ENCODE results near the gene FOXP1. TPM values are rescaled to one million over a fixed set of nuclear protein-coding genes. Genes with fewer than 3 reads are reported as not detected.

FOXP1 gene
- total RNA-seq, 1 experiment from 2014 or later, result 334 TPM

GRCh38 chr3:71035314-71035713, 548.2 kb downstream of the FOXP1 start:
- Histone ChIP-seq H3K4me3 (ENCODE audit: low read length) (no peak overlapping the region), H3K4me2 (ENCODE audit: low read depth, low read length, poor library complexity, severe bottlenecking) (no peak overlapping the region), H3K9me3 (ENCODE audit: low read length) (no peaks in the 10 kb centered on the region), H4K20me1 (ENCODE audit: insufficient read depth, low read depth, low read length) (peaks cover 8% of the 10 kb centered on the region; the same call in 1 of the 2 replicates), H3K27me3 (ENCODE audit: low read length) (no peaks in the 10 kb centered on the region), H3K27ac (ENCODE audit: low read length) (no peak overlapping the region; the same call in 1 of the 2 replicates), H3K9me2 (replicated peaks; ENCODE audit: insufficient read depth, low read length) (no peaks in the 10 kb centered on the region), H3K9ac (ENCODE audit: low read length) (no peak overlapping the region), H2AFZ (ENCODE audit: low read length) (no peak overlapping the region), H3K79me2 (ENCODE audit: low read length) (peaks cover 94% of the 10 kb centered on the region), H3K4me1 (ENCODE audit: low read length) (peaks cover 3% of the 10 kb centered on the region), H3K36me3 (ENCODE audit: insufficient read depth, low read length) (peaks cover 57% of the 10 kb centered on the region; the same call in 1 of the 2 replicates)
- no peak for DNase-seq

GRCh38 chr3:71033681-71034220, 549.8 kb downstream of the FOXP1 start:
- H3K27me3 ChIP-seq (ENCODE audit: low read length), result no peaks in the 10 kb centered on the region

DNA sequence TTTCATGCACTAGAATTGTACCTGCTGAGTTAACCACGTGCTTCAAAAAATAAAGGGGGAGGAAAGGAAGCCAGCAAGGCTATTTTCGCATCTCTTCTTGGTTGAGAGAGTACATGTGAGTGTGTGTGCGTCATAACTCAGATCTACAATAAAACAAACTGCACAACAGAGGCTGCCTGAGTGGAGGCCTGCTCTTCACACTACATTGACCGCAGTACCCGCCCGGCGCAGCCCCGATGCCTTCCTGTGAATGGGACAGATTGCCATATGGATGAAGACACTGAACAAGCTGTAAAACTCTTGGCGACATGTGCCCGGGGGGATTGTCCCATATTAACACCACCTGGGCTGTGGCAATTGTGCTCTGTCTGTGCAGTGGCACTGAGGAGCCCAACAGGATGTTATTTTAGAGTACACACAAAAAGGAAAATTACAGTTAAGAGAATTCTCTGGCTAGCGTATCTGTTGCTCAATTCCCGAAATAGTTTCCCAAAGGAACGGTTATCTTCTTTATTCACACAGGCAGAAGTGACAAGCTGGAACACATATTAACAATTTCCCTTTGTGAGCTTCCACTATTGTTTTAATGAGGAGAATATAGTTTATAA, 551.5 kb downstream of the FOXP1 start:
- Histone ChIP-seq H3K4me3 (ENCODE audit: low read length) (no peak overlapping the region), H3K4me2 (ENCODE audit: low read depth, low read length, poor library complexity, severe bottlenecking) (no peak overlapping the region), H3K4me1 (ENCODE audit: low read length) (peaks cover 3% of the 10 kb centered on the region), H3K9ac (ENCODE audit: low read length) (no peak overlapping the region), H4K20me1 (ENCODE audit: insufficient read depth, low read depth, low read length) (peaks cover 3% of the 10 kb centered on the region; the same call in 1 of the 2 replicates), H3K36me3 (ENCODE audit: insufficient read depth, low read length) (peaks cover 38% of the 10 kb centered on the region; the same call in 1 of the 2 replicates), H3K9me2 (replicated peaks; ENCODE audit: insufficient read depth, low read length) (no peaks in the 10 kb centered on the region), H3K79me2 (ENCODE audit: low read length) (peaks cover 89% of the 10 kb centered on the region), H3K9me3 (ENCODE audit: low read length) (no peaks in the 10 kb centered on the region), H3K27ac (ENCODE audit: low read length) (no peak overlapping the region), H3K27me3 (ENCODE audit: low read length) (no peaks in the 10 kb centered on the region), H2AFZ (ENCODE audit: low read length) (no peak overlapping the region)
- peak; percentile 56 for DNase-seq

More at GRCh38 chr3:71033681-71034220, 549.8 kb downstream of the FOXP1 start:
- no peaks in the 10 kb centered on the region for H3K9me3 ChIP-seq (ENCODE audit: low read length)
- peaks cover 91% of the 10 kb centered on the region for H3K79me2 ChIP-seq (ENCODE audit: low read length)
- H3K27ac ChIP-seq (ENCODE audit: low read length), result no peak overlapping the region
- H3K36me3 ChIP-seq (ENCODE audit: insufficient read depth, low read length), result peaks cover 48% of the 10 kb centered on the region; the same call in 1 of the 2 replicates
- H3K9ac ChIP-seq (ENCODE audit: low read length), result no peak overlapping the region
- no peak for DNase-seq
- peaks cover 8% of the 10 kb centered on the region; the same call in 1 of the 2 replicates for H4K20me1 ChIP-seq (ENCODE audit: insufficient read depth, low read depth, low read length)
- no peaks in the 10 kb centered on the region for H3K9me2 ChIP-seq (replicated peaks; ENCODE audit: insufficient read depth, low read length)
- peaks cover 3% of the 10 kb centered on the region for H3K4me1 ChIP-seq (ENCODE audit: low read length)
- no peak overlapping the region for H2AFZ ChIP-seq (ENCODE audit: low read length)
- no peak overlapping the region for H3K4me3 ChIP-seq (ENCODE audit: low read length)
- H3K4me2 ChIP-seq (ENCODE audit: low read depth, low read length, poor library complexity, severe bottlenecking), result no peak overlapping the region

DNA sequence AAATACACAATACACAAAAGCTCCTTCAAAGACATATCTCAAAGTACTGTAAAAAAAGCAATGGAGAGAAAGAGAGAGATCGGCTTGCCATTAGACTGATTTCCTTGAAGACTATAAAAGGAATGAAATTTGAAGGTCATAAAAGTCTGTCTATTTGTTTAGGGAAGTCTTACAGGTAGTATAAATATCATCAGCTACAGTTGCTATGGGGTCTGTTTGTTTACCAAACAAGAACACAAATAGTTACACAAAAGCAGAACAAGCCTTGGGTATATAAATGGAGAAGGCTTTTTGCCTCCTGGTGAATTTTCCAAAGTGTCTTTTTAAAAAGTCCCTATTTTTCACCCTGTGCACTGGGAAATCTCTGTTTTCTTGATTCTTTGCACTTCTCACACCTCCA, 552.3 kb downstream of the FOXP1 start:
- H3K9ac ChIP-seq (ENCODE audit: low read length), result no peak overlapping the region
- H3K4me1 ChIP-seq (ENCODE audit: low read length), result peaks cover 3% of the 10 kb centered on the region
- peaks cover 3% of the 10 kb centered on the region; the same call in 1 of the 2 replicates for H4K20me1 ChIP-seq (ENCODE audit: insufficient read depth, low read depth, low read length)
- no peaks in the 10 kb centered on the region for H3K9me3 ChIP-seq (ENCODE audit: low read length)
- no peak overlapping the region for H3K4me2 ChIP-seq (ENCODE audit: low read depth, low read length, poor library complexity, severe bottlenecking)
- H3K27ac ChIP-seq (ENCODE audit: low read length), result no peak overlapping the region
- no peaks in the 10 kb centered on the region for H3K9me2 ChIP-seq (replicated peaks; ENCODE audit: insufficient read depth, low read length)
- H3K36me3 ChIP-seq (ENCODE audit: insufficient read depth, low read length), result peaks cover 39% of the 10 kb centered on the region; the same call in 1 of the 2 replicates
- DNase-seq, result no peak
- H3K27me3 ChIP-seq (ENCODE audit: low read length), result no peaks in the 10 kb centered on the region
- no peak overlapping the region for H3K4me3 ChIP-seq (ENCODE audit: low read length)
- H3K79me2 ChIP-seq (ENCODE audit: low read length), result peaks cover 89% of the 10 kb centered on the region
- H2AFZ ChIP-seq (ENCODE audit: low read length), result no peak overlapping the region

- Histone ChIP-seq H3K9me3 (ENCODE audit: low read length) (no peaks in the 10 kb centered on the region), H2AFZ (ENCODE audit: low read length) (no peak overlapping the region), H3K79me2 (ENCODE audit: low read length) (peaks cover 89% of the 10 kb centered on the region), H3K27me3 (ENCODE audit: low read length) (no peaks in the 10 kb centered on the region), H3K27ac (ENCODE audit: low read length) (no peak overlapping the region), H4K20me1 (ENCODE audit: insufficient read depth, low read depth, low read length) (peaks cover 3% of the 10 kb centered on the region; the same call in 1 of the 2 replicates), H3K4me3 (ENCODE audit: low read length) (no peak overlapping the region), H3K9ac (ENCODE audit: low read length) (no peak overlapping the region), H3K4me2 (ENCODE audit: low read depth, low read length, poor library complexity, severe bottlenecking) (no peak overlapping the region), H3K9me2 (replicated peaks; ENCODE audit: insufficient read depth, low read length) (no peaks in the 10 kb centered on the region), H3K4me1 (ENCODE audit: low read length) (peaks cover 3% of the 10 kb centered on the region), H3K36me3 (ENCODE audit: insufficient read depth, low read length) (peaks cover 38% of the 10 kb centered on the region; the same call in 1 of the 2 replicates)
- no peak for DNase-seq
These were observed 552.8 kb downstream of the FOXP1 start for GRCh38 chr3:71030748-71031147.

DNA sequence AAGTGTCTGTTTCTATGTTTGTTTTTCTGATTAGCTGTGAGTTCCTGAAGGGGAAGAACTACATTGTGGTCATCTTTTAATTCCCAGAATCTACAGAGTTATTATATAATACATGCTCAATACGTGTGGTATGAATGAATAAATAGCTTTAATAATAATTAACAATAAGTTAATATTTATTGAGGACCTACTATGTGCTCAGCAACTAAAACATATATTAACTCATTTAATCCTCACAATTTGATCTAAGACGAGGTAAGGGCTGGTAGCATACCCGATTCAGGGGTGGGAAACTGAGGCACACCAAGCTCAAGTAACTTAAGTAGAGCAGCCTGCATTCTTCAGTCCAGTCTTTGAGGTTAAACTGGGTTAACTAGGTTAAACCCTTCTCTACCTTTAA, 553.8 kb downstream of the FOXP1 start:
- Histone ChIP-seq H3K9ac (ENCODE audit: low read length) (no peak overlapping the region), H4K20me1 (ENCODE audit: insufficient read depth, low read depth, low read length) (no peaks in the 10 kb centered on the region; the same call in 1 of the 2 replicates), H3K79me2 (ENCODE audit: low read length) (peaks cover 89% of the 10 kb centered on the region), H3K4me3 (ENCODE audit: low read length) (no peak overlapping the region), H3K27ac (ENCODE audit: low read length) (no peak overlapping the region), H3K4me2 (ENCODE audit: low read depth, low read length, poor library complexity, severe bottlenecking) (no peak overlapping the region), H3K4me1 (ENCODE audit: low read length) (peaks cover 3% of the 10 kb centered on the region), H2AFZ (ENCODE audit: low read length) (no peak overlapping the region), H3K9me3 (ENCODE audit: low read length) (no peaks in the 10 kb centered on the region), H3K27me3 (ENCODE audit: low read length) (no peaks in the 10 kb centered on the region), H3K9me2 (replicated peaks; ENCODE audit: insufficient read depth, low read length) (no peaks in the 10 kb centered on the region), H3K36me3 (ENCODE audit: insufficient read depth, low read length) (peaks cover 35% of the 10 kb centered on the region; the same call in 1 of the 2 replicates)
- no peak for DNase-seq

DNA sequence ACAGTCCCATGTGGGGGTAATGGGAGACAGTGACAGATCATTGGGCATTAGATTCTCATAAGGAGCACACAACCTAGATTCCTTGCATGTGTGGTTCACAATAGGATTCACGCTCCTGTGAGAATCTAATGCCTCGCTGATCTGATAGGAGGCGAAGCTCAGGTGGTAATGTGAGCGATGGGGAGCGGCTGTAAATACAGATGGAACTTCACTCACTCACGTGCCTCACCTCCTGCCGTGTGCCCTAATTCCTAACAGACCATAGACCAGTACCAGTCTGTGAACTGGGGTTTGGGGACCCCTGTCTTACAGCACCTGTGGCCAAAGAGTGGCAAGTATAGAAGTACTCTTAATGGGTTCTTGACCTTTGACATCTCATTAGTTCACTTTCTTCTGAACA, 554.7 kb downstream of the FOXP1 start:
- Histone ChIP-seq H3K4me1 (ENCODE audit: low read length) (peaks cover 3% of the 10 kb centered on the region), H3K79me2 (ENCODE audit: low read length) (peaks cover 90% of the 10 kb centered on the region), H3K27me3 (ENCODE audit: low read length) (no peaks in the 10 kb centered on the region), H3K9ac (ENCODE audit: low read length) (no peak overlapping the region), H3K9me2 (replicated peaks; ENCODE audit: insufficient read depth, low read length) (no peaks in the 10 kb centered on the region), H2AFZ (ENCODE audit: low read length) (no peak overlapping the region), H3K36me3 (ENCODE audit: insufficient read depth, low read length) (peaks cover 36% of the 10 kb centered on the region; the same call in 1 of the 2 replicates), H3K4me2 (ENCODE audit: low read depth, low read length, poor library complexity, severe bottlenecking) (no peak overlapping the region), H4K20me1 (ENCODE audit: insufficient read depth, low read depth, low read length) (no peaks in the 10 kb centered on the region; the same call in 1 of the 2 replicates), H3K27ac (ENCODE audit: low read length) (no peak overlapping the region), H3K9me3 (ENCODE audit: low read length) (no peaks in the 10 kb centered on the region), H3K4me3 (ENCODE audit: low read length) (no peak overlapping the region)
- no peak for DNase-seq

DNA sequence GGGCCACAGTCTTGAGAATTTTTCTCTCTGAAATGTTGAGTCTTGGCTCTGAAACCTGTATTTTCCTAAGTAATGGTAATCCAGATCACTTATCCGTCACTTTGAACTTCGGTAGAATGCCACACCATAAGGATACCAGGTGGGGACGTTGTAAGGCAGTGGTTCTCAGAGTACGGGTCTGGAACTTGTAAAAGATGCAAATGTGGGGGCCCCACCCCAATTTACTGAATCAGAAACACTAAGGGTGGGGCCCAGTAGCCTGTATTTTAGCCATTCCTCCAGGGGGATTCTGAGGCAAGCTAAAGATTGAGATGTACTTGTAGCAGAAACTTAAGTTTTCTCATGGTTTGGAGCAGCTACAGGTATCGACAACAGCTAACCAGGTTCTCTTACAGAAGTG, 555.3 kb downstream of the FOXP1 start:
- H3K4me1 ChIP-seq (ENCODE audit: low read length), result peaks cover 3% of the 10 kb centered on the region
- no peak overlapping the region for H3K4me2 ChIP-seq (ENCODE audit: low read depth, low read length, poor library complexity, severe bottlenecking)
- H3K79me2 ChIP-seq (ENCODE audit: low read length), result peaks cover 90% of the 10 kb centered on the region
- H3K36me3 ChIP-seq (ENCODE audit: insufficient read depth, low read length), result peaks cover 40% of the 10 kb centered on the region; the same call in 1 of the 2 replicates
- H3K9ac ChIP-seq (ENCODE audit: low read length), result no peak overlapping the region
- DNase-seq, result no peak
- H3K27me3 ChIP-seq (ENCODE audit: low read length), result no peaks in the 10 kb centered on the region
- no peak overlapping the region for H2AFZ ChIP-seq (ENCODE audit: low read length)
- H3K9me3 ChIP-seq (ENCODE audit: low read length), result no peaks in the 10 kb centered on the region
- H4K20me1 ChIP-seq (ENCODE audit: insufficient read depth, low read depth, low read length), result no peaks in the 10 kb centered on the region
- H3K27ac ChIP-seq (ENCODE audit: low read length), result no peak overlapping the region
- no peaks in the 10 kb centered on the region for H3K9me2 ChIP-seq (replicated peaks; ENCODE audit: insufficient read depth, low read length)
- no peak overlapping the region for H3K4me3 ChIP-seq (ENCODE audit: low read length)
